Activated T-helper 1 cell treated with anti-CD3 and anti-CD28 coated beads, Interleukin-12 subunit alpha, Interleukin-12 subunit beta, Interleukin-2, Interleukin-4 antibody, amounts not matched to agents 30 ng/mL and 10 ng/mL and 1 ng/mL, durations not matched to agents 14 hours and 24 hours and 36 hours (primary cell): ENCODE measurements around the gene CNBD2. TPM values are rescaled to one million over a fixed set of nuclear protein-coding genes. Genes with fewer than 3 reads are reported as not detected.
A peak's percentile ranks its signal among the peaks of the same experiment; 100 is the strongest.
"Not testable (repeated sequence)": the region's sequence is repeated elsewhere in the genome, so short reads cannot be mapped to it uniquely, and the experiment has no call there.

Source experiments
- DNase-seq: peaks from one replicate; pipeline ENCODE4 v3.0.0; 2021; ENCODE audit warnings: low spot score
- H3K27ac Mint-ChIP-seq: one replicate; pipeline ENCODE4 v1.8.0; 2021; ENCODE audit warnings: mild to moderate bottlenecking, mixed read lengths
- H3K27me3 Mint-ChIP-seq: one replicate; pipeline ENCODE4 v1.8.0; 2022; ENCODE audit warnings: mild to moderate bottlenecking, moderate library complexity, mixed read lengths; ENCODE audit not compliant: insufficient read depth
- H3K36me3 Mint-ChIP-seq: one replicate; pipeline ENCODE4 v1.8.0; 2021; ENCODE audit warnings: low read depth, mixed read lengths
- H3K4me1 Mint-ChIP-seq: one replicate; pipeline ENCODE4 v1.8.0; 2021; ENCODE audit warnings: low read depth, mixed read lengths
- H3K4me3 Mint-ChIP-seq: one replicate; pipeline ENCODE4 v1.8.0; 2021; ENCODE audit warnings: mild to moderate bottlenecking, moderate library complexity, mixed read lengths
- H3K9me3 Mint-ChIP-seq: one replicate; pipeline ENCODE4 v1.8.0; 2021; ENCODE audit warnings: mixed read lengths
- intact Hi-C: fragments of 100-400 bp; cut with micrococcal nuclease; formaldehyde crosslinking; loops from one replicate; pipeline ENCODE4 v1.15.1; 2024
- total RNA-seq: library from RNA; stranded (reverse); gene quantifications from 2 replicates; pipeline ENCODE4 v1.2.3, GENCODE V29; 2022

The CNBD2 gene
- total RNA-seq, 1 donor from 2014 or later = 3.3 TPM

DNA sequence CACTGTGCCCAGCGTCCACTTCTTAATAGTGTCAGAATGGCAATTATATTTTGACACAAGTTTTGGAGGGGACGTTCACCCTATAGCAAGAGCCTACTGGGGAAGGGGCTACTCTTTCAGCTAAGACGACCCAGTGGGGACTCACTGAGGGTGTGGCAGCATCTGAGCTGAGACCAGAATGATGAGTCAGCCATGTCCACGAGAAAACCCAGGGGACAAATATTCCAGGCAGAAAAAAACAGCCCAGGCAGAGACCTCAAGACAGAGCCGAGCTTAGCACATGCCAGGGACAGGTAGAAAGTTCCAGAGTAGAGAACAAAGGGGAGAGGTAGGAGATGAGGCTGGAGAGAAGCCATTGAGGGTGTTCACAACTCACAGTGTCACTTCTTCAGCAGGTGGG lies 11.2 kb downstream of the CNBD2 start:
- Mint-ChIP-seq H3K4me3 (no peak overlapping the region), H3K36me3 (no peaks in the 10 kb centered on the region), H3K27me3 (peaks cover 4% of the 10 kb centered on the region), H3K4me1 (peaks cover 4% of the 10 kb centered on the region), H3K27ac (no peak overlapping the region), H3K9me3 (no peaks in the 10 kb centered on the region)
- intact Hi-C loops = no loop called here
- DNase-seq = no peak

DNA sequence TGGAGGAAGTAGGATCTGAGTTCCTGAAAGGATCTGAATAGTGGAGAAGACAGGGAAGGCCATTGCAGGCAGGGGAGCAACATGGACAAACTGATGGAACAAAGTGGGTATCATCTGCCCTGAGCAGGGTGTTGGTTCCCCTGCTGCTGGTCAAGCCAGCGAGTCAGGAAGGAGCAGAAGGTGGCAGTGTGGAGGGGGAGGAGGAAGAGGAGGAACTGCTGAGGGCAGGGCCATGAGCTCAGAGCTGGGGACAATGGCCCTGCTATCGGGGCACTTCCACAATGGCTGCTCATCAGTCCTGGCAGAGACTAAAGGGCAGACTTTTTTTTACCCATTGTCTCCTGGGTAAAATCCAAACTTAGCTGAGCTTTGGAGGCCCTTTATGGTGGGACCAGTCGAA lies 13.6 kb downstream of the CNBD2 start:
- intact Hi-C loops = no loop called here
- Mint-ChIP-seq H3K27ac (no peak overlapping the region), H3K36me3 (no peaks in the 10 kb centered on the region), H3K27me3 (peaks cover 1% of the 10 kb centered on the region), H3K9me3 (no peaks in the 10 kb centered on the region), H3K4me1 (peaks cover 4% of the 10 kb centered on the region), H3K4me3 (no peak overlapping the region)
- DNase-seq = no peak

DNA sequence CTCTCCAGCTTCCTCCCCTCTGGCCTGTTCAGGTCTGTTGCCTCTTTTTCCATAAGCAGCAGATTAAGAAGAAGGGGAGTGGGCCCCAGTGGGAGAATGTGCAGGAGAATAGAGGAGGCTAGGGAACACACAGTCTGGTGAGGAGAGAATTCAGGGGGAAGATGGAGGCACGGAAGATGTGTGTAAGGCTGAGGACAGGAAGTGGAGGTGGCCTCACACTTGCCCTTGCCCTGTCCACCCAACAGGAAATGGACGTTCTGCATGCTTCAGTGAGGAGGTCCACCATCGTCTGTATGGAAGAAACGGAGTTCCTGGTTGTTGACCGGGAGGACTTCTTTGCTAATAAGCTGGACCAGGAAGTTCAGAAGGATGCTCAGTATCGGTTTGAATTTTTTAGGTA lies 16.0 kb downstream of the CNBD2 start:
- intact Hi-C loops = no loop called here

DNA sequence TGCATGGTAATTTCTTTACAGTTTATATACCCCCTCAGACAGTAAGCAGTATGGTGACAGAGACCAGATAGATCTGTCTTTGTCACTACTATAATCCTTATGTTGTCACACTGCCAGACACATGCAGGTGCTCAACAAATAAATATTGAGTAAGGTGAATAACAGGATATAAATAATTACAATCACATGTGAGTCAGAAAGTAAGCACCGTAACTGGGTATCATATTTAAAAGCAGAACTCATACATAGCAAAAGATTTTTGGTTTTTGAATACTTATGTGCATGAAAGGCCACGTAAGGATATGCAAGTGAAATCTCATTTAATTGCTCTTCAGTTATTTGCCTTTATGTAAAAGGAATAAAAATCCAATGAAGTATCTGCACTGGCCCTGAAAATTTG lies 17.4 kb downstream of the CNBD2 start:
- peaks cover 5% of the 10 kb centered on the region for H3K27me3 Mint-ChIP-seq
- no peaks in the 10 kb centered on the region for H3K36me3 Mint-ChIP-seq
- peaks cover 4% of the 10 kb centered on the region for H3K4me1 Mint-ChIP-seq
- H3K27ac Mint-ChIP-seq = no peak overlapping the region
- intact Hi-C loops = no loop called here
- H3K9me3 Mint-ChIP-seq = no peaks in the 10 kb centered on the region
- H3K4me3 Mint-ChIP-seq = no peak overlapping the region
- no peak for DNase-seq

More for the DNA sequence above, 16.0 kb downstream of the CNBD2 start:
- no peak overlapping the region for H3K4me3 Mint-ChIP-seq
- H3K27me3 Mint-ChIP-seq = peaks cover 5% of the 10 kb centered on the region
- no peaks in the 10 kb centered on the region for H3K9me3 Mint-ChIP-seq
- peaks cover 4% of the 10 kb centered on the region for H3K4me1 Mint-ChIP-seq
- no peak overlapping the region for H3K27ac Mint-ChIP-seq
- no peak for DNase-seq
- no peaks in the 10 kb centered on the region for H3K36me3 Mint-ChIP-seq

DNA sequence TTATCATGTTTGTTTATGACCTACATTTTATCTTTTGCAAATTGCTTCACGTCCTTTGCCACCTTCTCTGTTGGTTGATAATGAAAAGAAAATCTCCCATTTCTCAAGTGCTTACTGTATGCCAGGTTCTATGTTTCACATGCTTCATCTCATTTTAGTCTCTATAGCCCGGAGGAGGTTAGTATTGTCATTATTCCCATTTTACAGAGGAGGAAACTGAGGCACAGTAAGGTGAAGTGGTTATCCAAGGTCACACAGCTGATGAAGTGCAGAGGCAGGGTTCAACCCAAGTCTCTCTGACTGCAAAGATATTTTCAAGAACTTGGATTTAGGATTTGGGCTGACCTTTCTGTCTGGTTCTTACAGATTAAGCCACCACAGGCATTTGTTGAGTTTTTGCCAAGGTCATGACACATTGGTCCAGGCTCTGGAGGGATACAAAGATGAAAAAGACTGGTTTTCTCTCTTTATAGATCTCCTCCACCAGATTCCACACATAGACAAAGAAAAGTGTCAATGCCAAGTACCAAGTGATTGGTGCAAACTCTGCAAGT lies 20.6 kb downstream of the CNBD2 start:
- intact Hi-C loops = no loop called here
- Mint-ChIP-seq H3K9me3 (no peaks in the 10 kb centered on the region), H3K27ac (no peak overlapping the region)

DNA sequence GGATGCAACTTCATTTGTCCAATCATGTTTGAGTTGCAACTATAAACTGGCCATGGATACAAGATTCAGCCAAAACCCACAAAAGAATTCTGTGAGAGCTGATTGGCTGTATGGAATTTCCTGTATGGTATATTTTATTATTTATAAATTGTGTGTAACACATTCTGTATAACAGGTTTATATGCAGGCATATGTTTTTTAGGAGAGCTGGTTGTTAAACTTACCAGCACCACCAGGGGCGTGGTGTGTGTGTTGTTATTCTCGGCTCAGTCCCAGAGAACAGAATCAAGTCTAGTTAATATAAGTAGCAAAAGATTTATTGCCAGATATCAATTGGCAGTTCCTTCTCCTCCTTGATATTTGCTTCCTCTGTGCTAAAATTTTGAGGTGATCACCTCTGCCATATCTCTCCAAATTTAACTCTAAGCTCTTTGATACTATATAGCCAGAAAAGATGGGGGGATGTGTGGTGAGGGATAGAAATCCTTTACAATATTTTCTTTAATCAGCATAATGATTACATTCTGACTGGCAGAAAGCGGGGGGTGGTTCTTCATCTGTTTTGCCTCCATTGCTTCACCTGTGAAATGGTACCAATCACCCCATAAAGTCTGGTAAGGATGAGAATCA lies 22.9 kb downstream of the CNBD2 start:
- DNase-seq = no peak
- Mint-ChIP-seq H3K9me3 (no peaks in the 10 kb centered on the region), H3K27me3 (peaks cover 17% of the 10 kb centered on the region), H3K4me1 (no peaks in the 10 kb centered on the region), H3K27ac (no peak overlapping the region), H3K36me3 (no peaks in the 10 kb centered on the region), H3K4me3 (no peak overlapping the region)
- intact Hi-C loops = loop anchor here (1.0 kb wide), 1 partner anchor 448 kb away; no protein-coding TSS in a partner anchor

More for the DNA sequence above, 20.6 kb downstream of the CNBD2 start:
- peaks cover 17% of the 10 kb centered on the region for H3K27me3 Mint-ChIP-seq
- H3K36me3 Mint-ChIP-seq = no peaks in the 10 kb centered on the region
- no peak overlapping the region for H3K4me3 Mint-ChIP-seq
- no peak for DNase-seq
- peaks cover 4% of the 10 kb centered on the region for H3K4me1 Mint-ChIP-seq

DNA sequence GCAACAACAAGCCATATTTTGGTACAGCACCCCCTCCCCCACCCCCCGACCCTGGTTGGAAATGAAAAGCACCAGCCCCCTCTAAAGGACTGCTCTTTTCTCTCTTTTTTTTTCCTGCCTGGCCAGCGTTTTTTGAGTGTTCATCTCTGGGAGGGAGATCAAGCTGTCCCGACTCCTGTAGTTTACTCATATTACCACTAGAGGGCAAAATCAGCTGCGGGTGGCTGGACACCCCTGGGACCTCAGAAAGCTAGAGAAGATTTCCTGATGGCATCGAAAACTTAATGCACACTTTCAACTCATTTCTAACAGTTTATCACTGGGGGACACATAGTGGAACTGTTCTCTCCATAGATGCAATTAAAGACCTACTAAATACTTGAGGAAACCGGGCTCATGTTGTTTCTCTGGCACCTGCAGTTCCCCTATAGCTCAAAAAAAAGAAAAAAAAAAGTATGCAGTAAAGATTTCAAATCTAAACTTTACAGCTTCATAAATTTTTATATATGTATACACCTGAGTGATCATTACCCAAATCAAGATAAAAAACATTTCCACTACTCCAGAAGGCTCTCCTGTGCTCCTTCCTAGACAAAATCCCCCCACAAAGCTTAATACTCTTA lies 24.4 kb downstream of the CNBD2 start:
- Mint-ChIP-seq H3K4me1 (no peaks in the 10 kb centered on the region), H3K4me3 (no peak overlapping the region), H3K36me3 (no peaks in the 10 kb centered on the region), H3K27me3 (peaks cover 17% of the 10 kb centered on the region), H3K9me3 (no peaks in the 10 kb centered on the region), H3K27ac (no peak overlapping the region)
- peak; percentile 27 for DNase-seq
- intact Hi-C loops = loop anchor here (1.0 kb wide), 1 partner anchor 206 kb away; no protein-coding TSS in a partner anchor

DNA sequence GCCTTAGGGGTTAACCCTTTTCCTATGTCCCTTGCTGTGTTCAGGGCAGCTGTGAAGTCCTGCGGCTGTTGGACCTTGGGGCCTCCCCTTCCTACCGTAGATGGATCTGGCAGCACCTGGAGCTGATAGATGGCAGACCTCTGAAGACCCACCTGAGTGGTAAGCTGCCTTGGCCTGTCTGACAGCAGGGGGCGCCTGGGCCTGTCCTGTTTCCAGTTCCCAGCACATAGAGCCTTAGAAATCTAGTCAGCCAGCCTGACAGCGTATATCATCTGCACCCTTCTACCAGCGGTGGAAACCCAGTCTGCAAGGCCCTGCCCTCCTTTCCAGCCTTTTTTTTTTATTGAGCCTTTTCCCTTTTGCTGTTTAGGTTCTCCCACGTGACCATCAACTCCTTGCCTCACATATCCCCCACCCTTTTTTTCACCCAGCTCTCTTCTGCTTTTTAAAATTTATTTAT lies 26.6 kb downstream of the CNBD2 start:
- peak; percentile 43 for DNase-seq
- no peaks in the 10 kb centered on the region for H3K36me3 Mint-ChIP-seq

DNA sequence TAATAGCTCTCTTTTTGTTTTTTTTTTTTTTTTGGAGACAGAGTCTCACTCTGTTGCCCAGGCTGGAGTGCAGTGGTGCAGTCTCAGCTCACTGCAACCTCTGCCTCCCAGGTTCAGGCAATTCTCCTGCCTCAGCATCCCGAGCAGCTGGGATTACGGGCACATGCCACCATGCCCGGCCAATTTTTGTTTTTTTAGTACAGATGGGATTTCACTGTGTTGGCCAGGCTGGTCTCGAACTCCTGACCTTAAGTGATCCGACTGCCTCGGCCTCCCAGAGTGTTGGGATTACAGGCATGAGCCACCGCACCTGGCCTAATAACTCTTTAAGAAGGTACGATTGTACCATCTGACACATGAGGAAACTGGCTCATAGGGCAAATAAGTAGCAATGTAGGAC lies 28.1 kb downstream of the CNBD2 start:
- H3K9me3 Mint-ChIP-seq, DNase-seq, H3K36me3 Mint-ChIP-seq, H3K4me1 Mint-ChIP-seq, H3K4me3 Mint-ChIP-seq, intact Hi-C loops, H3K27ac Mint-ChIP-seq, H3K27me3 Mint-ChIP-seq: not testable (repeated sequence)

More for the DNA sequence above, 26.6 kb downstream of the CNBD2 start:
- no peak overlapping the region for H3K4me3 Mint-ChIP-seq
- peaks cover 12% of the 10 kb centered on the region for H3K27me3 Mint-ChIP-seq
- no peaks in the 10 kb centered on the region for H3K4me1 Mint-ChIP-seq
- intact Hi-C loops = loop anchor here (1.0 kb wide), 1 partner anchor 143 kb away; no protein-coding TSS in a partner anchor
- H3K9me3 Mint-ChIP-seq = no peaks in the 10 kb centered on the region
- no peak overlapping the region for H3K27ac Mint-ChIP-seq

DNA sequence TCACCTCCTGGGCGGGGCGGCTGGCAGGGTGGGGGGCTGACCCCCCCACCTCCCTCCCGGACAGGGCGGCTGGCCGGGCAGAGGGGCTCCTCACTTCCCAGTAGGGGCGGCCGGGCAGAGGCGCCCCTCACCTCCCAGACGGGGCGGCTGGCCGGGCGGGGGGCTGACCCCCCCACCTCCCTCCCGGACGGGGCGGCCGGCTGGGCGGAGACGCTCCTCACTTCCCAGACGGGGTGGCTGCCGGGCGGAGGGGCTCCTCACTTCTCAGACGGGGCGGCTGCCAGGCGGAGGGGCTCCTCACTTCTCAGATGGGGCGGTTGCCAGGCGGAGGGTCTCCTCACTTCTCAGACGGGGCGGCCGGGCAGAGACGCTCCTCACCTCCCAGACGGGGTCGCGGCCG lies 32.9 kb downstream of the CNBD2 start:
- H3K27ac Mint-ChIP-seq, H3K36me3 Mint-ChIP-seq, H3K4me1 Mint-ChIP-seq, H3K4me3 Mint-ChIP-seq, DNase-seq, H3K27me3 Mint-ChIP-seq, intact Hi-C loops: not testable (repeated sequence)
- peaks cover 21% of the 10 kb centered on the region for H3K9me3 Mint-ChIP-seq

DNA sequence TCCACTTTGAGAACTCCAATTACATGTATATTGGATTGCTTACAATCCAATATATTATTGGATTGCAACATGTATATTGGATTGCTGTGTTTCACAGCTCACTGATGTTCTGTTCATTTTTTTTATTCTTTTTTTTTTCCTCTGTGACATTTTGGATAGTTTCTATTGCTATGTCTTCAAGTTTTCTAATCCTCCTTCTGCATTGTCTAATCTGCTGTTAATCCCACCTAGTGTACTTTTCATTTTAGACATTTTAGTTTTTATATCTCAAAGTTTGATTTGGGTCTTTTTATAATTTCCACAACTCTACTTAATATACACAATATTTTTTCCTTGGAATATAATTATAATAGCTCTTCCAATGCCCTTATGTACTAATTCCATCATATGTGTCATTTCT lies 34.5 kb downstream of the CNBD2 start:
- intact Hi-C loops = no loop called here
- Mint-ChIP-seq H3K9me3 (peaks cover 21% of the 10 kb centered on the region), H3K4me1 (no peaks in the 10 kb centered on the region), H3K4me3 (no peak overlapping the region), H3K36me3 (no peaks in the 10 kb centered on the region), H3K27me3 (peaks cover 4% of the 10 kb centered on the region), H3K27ac (no peak overlapping the region)
- DNase-seq = no peak

DNA sequence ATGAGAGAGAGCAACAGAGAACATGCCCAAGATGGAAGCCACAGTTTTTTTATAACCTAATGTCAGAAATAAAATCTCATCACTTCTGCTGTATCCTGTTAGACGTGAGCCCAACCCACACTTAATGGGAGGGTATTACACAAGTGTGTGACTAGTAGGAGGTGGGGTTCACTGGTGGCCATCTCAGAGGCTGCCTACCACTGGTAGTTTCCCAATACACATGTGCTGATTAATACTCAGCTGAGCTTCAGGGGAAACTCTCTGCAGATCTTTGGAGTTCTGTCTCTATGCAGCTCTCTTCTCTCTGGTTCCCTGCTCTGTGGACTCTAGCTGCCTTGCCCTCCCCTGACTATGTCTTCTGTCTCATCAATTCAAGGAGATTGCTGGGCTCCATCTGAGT lies 35.7 kb downstream of the CNBD2 start:
- Mint-ChIP-seq H3K9me3 (peaks cover 21% of the 10 kb centered on the region), H3K4me3 (no peak overlapping the region), H3K27ac (no peak overlapping the region), H3K27me3 (peaks cover 4% of the 10 kb centered on the region), H3K4me1 (no peaks in the 10 kb centered on the region), H3K36me3 (no peaks in the 10 kb centered on the region)
- intact Hi-C loops = no loop called here
- no peak for DNase-seq

DNA sequence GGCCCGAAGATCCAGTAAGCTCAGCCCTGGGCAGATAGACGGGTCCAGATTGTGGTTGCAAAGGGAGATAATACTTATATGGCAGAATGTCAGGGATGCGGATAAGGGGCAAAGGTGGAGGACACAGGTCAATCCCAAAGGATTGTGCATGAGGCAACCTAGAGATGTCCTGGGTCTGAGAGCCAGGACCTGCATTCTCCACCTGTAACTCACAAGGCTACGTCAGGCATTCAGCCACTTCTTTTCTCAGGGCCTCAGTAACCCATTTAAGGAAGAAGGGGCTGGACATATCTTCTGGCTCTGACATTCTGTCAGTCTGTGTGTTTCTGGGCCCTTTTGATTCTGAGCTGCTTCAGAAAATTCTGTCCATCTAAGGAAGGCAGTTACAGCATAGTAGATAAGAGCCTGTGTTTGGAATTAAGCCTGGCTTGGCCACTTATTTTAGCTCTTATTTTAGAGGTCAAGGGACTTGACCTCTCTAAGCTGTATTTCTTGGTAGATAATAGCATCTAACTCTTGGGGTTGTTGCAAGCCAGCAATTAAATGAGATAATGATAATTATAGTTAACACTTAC lies 40.2 kb downstream of the CNBD2 start:
- peaks cover 5% of the 10 kb centered on the region for H3K27me3 Mint-ChIP-seq
- H3K4me3 Mint-ChIP-seq = no peak overlapping the region
- H3K9me3 Mint-ChIP-seq = peaks cover 10% of the 10 kb centered on the region
- H3K4me1 Mint-ChIP-seq = no peaks in the 10 kb centered on the region
- DNase-seq = no peak
- H3K27ac Mint-ChIP-seq = no peak overlapping the region
- intact Hi-C loops = no loop called here
- H3K36me3 Mint-ChIP-seq = no peaks in the 10 kb centered on the region
